RWPE2 (cell line): ENCODE data around the gene FAM180A.
"Not testable (repeated sequence)": the region's sequence is repeated elsewhere in the genome, so short reads cannot be mapped to it uniquely, and the experiment has no call there.

ENCODE experiments used
- ATAC-seq: fragments of 200-7000 bp; cut with Tn5 transposase; 3 replicates; pipeline ENCODE4 v1.9.1; 2021; ENCODE audit warnings: low read depth
- DNase-seq: peaks from one replicate; pipeline ENCODE4 v3.0.0-alpha.2; 2020; ENCODE audit warnings: low spot score
- H3K27ac ChIP-seq: fragments of 450-650 bp; 2 replicates; pipeline ENCODE4 v1.5.1; 2017; ENCODE audit warnings: mild to moderate bottlenecking; ENCODE audit not compliant: poor library complexity, severe bottlenecking
- H3K27me3 ChIP-seq: fragments of 250-450 bp; sonication (Bioruptor Pico); 2 replicates; pipeline ENCODE4 v1.5.1; 2021; ENCODE audit warnings: mild to moderate bottlenecking, moderate library complexity; ENCODE audit not compliant: insufficient read depth, poor library complexity, severe bottlenecking
- H3K36me3 ChIP-seq: fragments of 250-450 bp; sonication (Bioruptor Pico); 2 replicates; pipeline ENCODE4 v1.5.1; 2020; ENCODE audit warnings: low read depth, mild to moderate bottlenecking, moderate library complexity
- H3K4me1 ChIP-seq: fragments of 250-450 bp; sonication (Bioruptor Pico); 2 replicates; pipeline ENCODE4 v1.5.1; 2021; ENCODE audit warnings: mild to moderate bottlenecking, moderate library complexity; ENCODE audit not compliant: insufficient read depth, poor library complexity, severe bottlenecking
- H3K4me3 ChIP-seq: fragments of 250-450 bp; sonication (Bioruptor Pico); 2 replicates; pipeline ENCODE4 v1.5.1; 2021; ENCODE audit warnings: mild to moderate bottlenecking, moderate library complexity; ENCODE audit not compliant: severe bottlenecking
- H3K9me3 ChIP-seq: fragments of 250-450 bp; sonication (Bioruptor Pico); 2 replicates; pipeline ENCODE4 v1.5.1; 2021; ENCODE audit warnings: mild to moderate bottlenecking, moderate library complexity; ENCODE audit not compliant: severe bottlenecking
- TF ChIP-seq, protein P1 (sequence below): fragments of 450-650 bp; IDR thresholded peaks from one replicate; pipeline ENCODE4 v1.5.1; 2017; ENCODE audit warnings: mild to moderate bottlenecking, moderate library complexity; ENCODE audit not compliant: poor library complexity, severe bottlenecking

Gene FAM180A

DNA sequence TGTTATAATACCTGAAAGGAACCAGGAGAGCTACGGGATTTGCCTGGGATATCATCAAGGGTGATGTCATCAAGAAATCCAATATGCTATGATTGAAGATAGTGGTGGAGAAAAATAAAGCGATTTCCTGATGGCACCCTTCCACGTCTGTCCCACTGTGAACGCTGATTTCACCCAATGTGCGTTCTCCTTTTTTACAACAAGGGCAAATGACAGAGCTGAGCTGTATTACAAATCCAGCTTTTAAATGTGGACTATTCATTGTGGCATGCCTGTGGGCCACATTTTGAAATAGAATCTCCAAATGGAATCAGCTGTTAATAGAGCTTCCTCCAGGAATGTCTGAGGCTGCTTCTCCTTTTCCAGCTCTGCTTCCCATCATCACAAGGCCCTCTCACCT, 43.9 kb downstream of the FAM180A start:
- H3K4me1 ChIP-seq: peaks cover 25% of the 10 kb centered on the region
- no peaks in the 10 kb centered on the region for H3K27me3 ChIP-seq
- ATAC-seq: no peak
- TF ChIP-seq, protein P1, sequence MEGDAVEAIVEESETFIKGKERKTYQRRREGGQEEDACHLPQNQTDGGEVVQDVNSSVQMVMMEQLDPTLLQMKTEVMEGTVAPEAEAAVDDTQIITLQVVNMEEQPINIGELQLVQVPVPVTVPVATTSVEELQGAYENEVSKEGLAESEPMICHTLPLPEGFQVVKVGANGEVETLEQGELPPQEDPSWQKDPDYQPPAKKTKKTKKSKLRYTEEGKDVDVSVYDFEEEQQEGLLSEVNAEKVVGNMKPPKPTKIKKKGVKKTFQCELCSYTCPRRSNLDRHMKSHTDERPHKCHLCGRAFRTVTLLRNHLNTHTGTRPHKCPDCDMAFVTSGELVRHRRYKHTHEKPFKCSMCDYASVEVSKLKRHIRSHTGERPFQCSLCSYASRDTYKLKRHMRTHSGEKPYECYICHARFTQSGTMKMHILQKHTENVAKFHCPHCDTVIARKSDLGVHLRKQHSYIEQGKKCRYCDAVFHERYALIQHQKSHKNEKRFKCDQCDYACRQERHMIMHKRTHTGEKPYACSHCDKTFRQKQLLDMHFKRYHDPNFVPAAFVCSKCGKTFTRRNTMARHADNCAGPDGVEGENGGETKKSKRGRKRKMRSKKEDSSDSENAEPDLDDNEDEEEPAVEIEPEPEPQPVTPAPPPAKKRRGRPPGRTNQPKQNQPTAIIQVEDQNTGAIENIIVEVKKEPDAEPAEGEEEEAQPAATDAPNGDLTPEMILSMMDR: no peak
- no peaks in the 10 kb centered on the region for H3K9me3 ChIP-seq
- DNase-seq: no peak
- H3K27ac ChIP-seq: no peak overlapping the region
- H3K36me3 ChIP-seq: no peaks in the 10 kb centered on the region
- no peak overlapping the region for H3K4me3 ChIP-seq

DNA sequence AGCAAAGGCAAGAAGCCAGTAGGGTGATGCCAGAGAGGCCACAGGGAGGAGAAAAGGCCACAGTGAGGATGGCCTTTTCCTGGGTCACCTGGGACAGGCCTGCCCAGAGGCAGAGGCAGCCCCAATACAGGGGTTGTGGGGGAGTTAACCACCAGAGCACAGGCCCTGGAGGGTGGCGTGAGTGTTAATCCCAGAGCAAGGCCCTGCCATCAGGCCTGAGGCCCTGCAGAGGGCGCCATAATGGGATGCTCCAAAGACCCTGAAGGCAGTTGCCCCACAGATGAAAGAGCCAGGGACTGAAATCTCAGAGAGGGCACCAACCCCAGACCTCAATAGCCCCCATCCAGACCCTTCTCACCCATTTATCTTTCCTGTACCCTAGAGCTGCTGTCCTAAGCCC, 44.5 kb downstream of the FAM180A start:
- Histone ChIP-seq H3K27ac (no peak overlapping the region), H3K36me3 (no peaks in the 10 kb centered on the region), H3K4me1 (peaks cover 25% of the 10 kb centered on the region), H3K4me3 (no peak overlapping the region), H3K9me3 (no peaks in the 10 kb centered on the region), H3K27me3 (no peaks in the 10 kb centered on the region)
- ATAC-seq: no peak
- TF ChIP-seq, protein P1: no peak
- DNase-seq: no peak

DNA sequence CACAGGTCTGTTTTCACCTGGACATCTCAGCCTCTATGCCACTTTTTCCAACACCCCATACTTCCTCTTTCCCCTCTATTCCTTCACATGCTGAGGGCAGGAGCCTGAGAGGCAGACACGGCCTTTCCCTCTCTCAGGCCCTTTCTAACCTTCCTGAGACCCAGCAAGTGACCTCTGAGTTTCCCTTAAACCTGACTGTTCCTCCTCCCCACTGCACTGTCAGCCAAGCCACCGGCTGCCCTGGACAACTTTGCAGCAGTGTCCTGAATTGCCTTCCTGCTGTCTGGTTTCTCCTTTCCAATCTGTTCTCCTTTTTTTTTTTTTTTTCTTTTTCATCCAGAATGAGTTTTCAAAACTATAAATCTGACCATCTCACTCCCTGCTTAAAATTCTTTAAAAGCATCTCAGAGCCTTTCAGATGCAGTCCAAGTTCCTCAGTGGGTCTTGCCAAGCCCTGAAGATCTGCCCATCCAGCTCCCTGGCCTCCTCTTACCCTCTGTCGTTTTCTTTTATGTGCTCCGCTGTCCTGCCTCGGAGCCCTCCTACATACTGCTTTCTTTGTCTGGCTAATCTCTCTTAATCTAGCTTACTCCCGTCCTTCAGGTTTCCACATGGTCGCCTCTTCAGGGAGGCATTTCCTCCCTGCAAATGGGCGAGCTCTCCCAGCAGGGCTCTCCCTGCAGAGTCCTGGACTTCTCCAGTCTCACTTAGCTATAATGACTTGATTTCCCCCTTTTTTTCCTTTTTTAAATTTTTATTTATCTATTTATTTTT, 51.1 kb downstream of the FAM180A start:
- DNase-seq (no peak), ATAC-seq (no peak)
- TF ChIP-seq, protein P1: no peak
- Histone ChIP-seq H3K36me3 (no peaks in the 10 kb centered on the region), H3K4me3 (no peak overlapping the region), H3K27me3 (no peaks in the 10 kb centered on the region), H3K9me3 (no peaks in the 10 kb centered on the region), H3K27ac (no peak overlapping the region), H3K4me1 (no peaks in the 10 kb centered on the region)

DNA sequence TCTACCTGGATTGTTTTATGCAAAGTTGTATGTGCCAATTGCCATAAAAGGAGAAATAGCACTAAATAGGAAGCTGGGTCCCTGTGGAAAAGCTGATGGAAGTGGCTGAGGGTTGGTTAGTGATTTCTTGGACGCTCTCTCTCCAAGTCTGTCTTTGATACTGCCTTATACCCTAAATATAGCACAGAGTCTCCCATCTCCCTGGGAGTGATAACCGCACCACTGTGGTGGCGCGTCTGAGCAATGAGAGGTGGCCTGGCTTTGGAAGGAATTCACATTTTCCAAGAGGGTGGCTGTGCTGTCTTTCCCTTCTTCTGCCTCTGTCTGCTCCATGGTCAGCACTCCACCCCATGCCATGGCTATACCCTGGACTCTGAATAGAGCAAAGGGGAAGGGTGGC, 55.1 kb downstream of the FAM180A start:
- DNase-seq (no peak), ATAC-seq (no peak)
- peaks cover 3% of the 10 kb centered on the region; the same call in 1 of the 2 replicates for H3K36me3 ChIP-seq
- peaks cover 3% of the 10 kb centered on the region for H3K4me1 ChIP-seq
- H3K27me3 ChIP-seq: no peaks in the 10 kb centered on the region
- H3K27ac ChIP-seq: no peak overlapping the region
- no peak overlapping the region for H3K4me3 ChIP-seq
- H3K9me3 ChIP-seq: no peaks in the 10 kb centered on the region
- TF ChIP-seq, protein P1: no peak

DNA sequence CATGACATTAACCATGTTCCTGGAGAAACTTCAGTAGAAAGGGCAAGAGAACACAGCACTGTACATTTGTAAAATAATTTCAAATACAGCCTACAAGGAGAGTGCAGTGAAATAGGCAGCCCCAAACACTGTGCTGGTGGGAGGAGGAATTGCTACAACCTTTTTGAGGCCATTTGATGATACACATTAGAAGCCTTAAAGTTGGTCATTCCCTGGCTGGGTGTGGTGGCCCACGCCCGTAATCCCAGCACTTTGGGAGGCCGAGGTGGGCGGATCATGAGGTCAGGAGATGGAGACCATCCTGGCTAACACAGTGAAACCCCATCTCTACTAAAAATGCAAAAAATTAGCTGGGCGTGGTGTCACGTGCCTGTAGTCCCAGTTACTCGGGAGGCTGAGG, 56.0 kb downstream of the FAM180A start:
- not testable (repeated sequence) for H3K36me3 ChIP-seq, DNase-seq, H3K9me3 ChIP-seq, H3K4me3 ChIP-seq, ATAC-seq, H3K27me3 ChIP-seq, H3K4me1 ChIP-seq, H3K27ac ChIP-seq
